GM18508 (cell line): ENCODE results near the gene POLRMT.

Experiments used
- ATAC-seq: cut with Tn5 transposase; IDR thresholded peaks from one replicate; pipeline ENCODE4 v1.9.1; 2021; ENCODE audit warnings: moderate number of reproducible peaks; ENCODE audit not compliant: insufficient read depth, unreplicated experiment

POLRMT gene

GRCh38 chr19:570251-570686, 63.1 kb downstream of the POLRMT start:
- no peak for ATAC-seq

- no peak for ATAC-seq
Observed at GRCh38 chr19:567296-567900, 65.9 kb downstream of the POLRMT start.
